ENCODE data around the gene TAF3.

Gene TAF3

GRCh38 chr10:7874864-7875263, 56.6 kb downstream of the TAF3 start:
- in situ Hi-C loops (cut with HindIII; ENCODE audit: low sequenced_read_pairs) = loop anchor here (25.0 kb wide), 1 partner anchor 1337 kb away; no protein-coding TSS in a partner anchor

- in situ Hi-C loops (cut with HindIII; ENCODE audit: low sequenced_read_pairs) = loop anchor here (25.0 kb wide), 1 partner anchor 1336 kb away; no protein-coding TSS in a partner anchor
Measured at GRCh38 chr10:7876541-7877127, 58.3 kb downstream of the TAF3 start.

- in situ Hi-C loops (cut with HindIII; ENCODE audit: low sequenced_read_pairs) = loop anchor here (25.0 kb wide), 1 partner anchor 1331 kb away; no protein-coding TSS in a partner anchor
Measured at GRCh38 chr10:7881119-7881518, 62.8 kb downstream of the TAF3 start.

GRCh38 chr10:7886056-7886455, 67.8 kb downstream of the TAF3 start:
- in situ Hi-C loops (cut with HindIII; ENCODE audit: low sequenced_read_pairs) = loop anchor here (25.0 kb wide), 1 partner anchor 1326 kb away; no protein-coding TSS in a partner anchor

GRCh38 chr10:7887174-7887816, 69.0 kb downstream of the TAF3 start:
- in situ Hi-C loops (cut with HindIII; ENCODE audit: low sequenced_read_pairs) = loop anchor here (25.0 kb wide), 1 partner anchor 1325 kb away; no protein-coding TSS in a partner anchor

- in situ Hi-C loops (cut with HindIII; ENCODE audit: low sequenced_read_pairs) = loop anchor here (10.0 to 25.0 kb wide), 2 partner anchors 145 to 1322 kb away; no protein-coding TSS in a partner anchor
Measured at GRCh38 chr10:7889947-7890542, 71.7 kb downstream of the TAF3 start.

- in situ Hi-C loops (cut with HindIII; ENCODE audit: low sequenced_read_pairs) = loop anchor here (10.0 to 25.0 kb wide), 2 partner anchors 144 to 1322 kb away; no protein-coding TSS in a partner anchor
Measured at GRCh38 chr10:7890781-7891180, 72.5 kb downstream of the TAF3 start.

GRCh38 chr10:7891634-7892033, 73.3 kb downstream of the TAF3 start:
- in situ Hi-C loops (cut with HindIII; ENCODE audit: low sequenced_read_pairs) = loop anchor here (10.0 to 25.0 kb wide), 2 partner anchors 143 to 1321 kb away; no protein-coding TSS in a partner anchor

GRCh38 chr10:7892146-7892545, 73.8 kb downstream of the TAF3 start:
- in situ Hi-C loops (cut with HindIII; ENCODE audit: low sequenced_read_pairs) = loop anchor here (10.0 to 25.0 kb wide), 2 partner anchors 143 to 1320 kb away; no protein-coding TSS in a partner anchor

- in situ Hi-C loops (cut with HindIII; ENCODE audit: low sequenced_read_pairs) = loop anchor here (10.0 to 25.0 kb wide), 2 partner anchors 139 to 1317 kb away; no protein-coding TSS in a partner anchor
Measured at GRCh38 chr10:7895699-7896090, 77.4 kb downstream of the TAF3 start.

- in situ Hi-C loops (cut with HindIII; ENCODE audit: low sequenced_read_pairs) = loop anchor here (10.0 to 25.0 kb wide), 2 partner anchors 139 to 1316 kb away; no protein-coding TSS in a partner anchor
Measured at GRCh38 chr10:7896297-7896696, 78.0 kb downstream of the TAF3 start.

- in situ Hi-C loops (cut with HindIII; ENCODE audit: low sequenced_read_pairs) = no loop called here
Measured at GRCh38 chr10:7901256-7901655, 83.0 kb downstream of the TAF3 start.

GRCh38 chr10:7902413-7902812, 84.1 kb downstream of the TAF3 start:
- in situ Hi-C loops (cut with HindIII; ENCODE audit: low sequenced_read_pairs) = no loop called here

GRCh38 chr10:7903851-7904250, 85.5 kb downstream of the TAF3 start:
- in situ Hi-C loops (cut with HindIII; ENCODE audit: low sequenced_read_pairs) = no loop called here

GRCh38 chr10:7906128-7906527, 87.8 kb downstream of the TAF3 start:
- in situ Hi-C loops (cut with HindIII; ENCODE audit: low sequenced_read_pairs) = no loop called here

GRCh38 chr10:7908541-7909210, 90.4 kb downstream of the TAF3 start:
- in situ Hi-C loops (cut with HindIII; ENCODE audit: low sequenced_read_pairs) = no loop called here

GRCh38 chr10:7913126-7913872, 95.0 kb downstream of the TAF3 start:
- in situ Hi-C loops (cut with HindIII; ENCODE audit: low sequenced_read_pairs) = no loop called here

GRCh38 chr10:7915923-7916536, 97.7 kb downstream of the TAF3 start:
- in situ Hi-C loops (cut with HindIII; ENCODE audit: low sequenced_read_pairs) = no loop called here

- in situ Hi-C loops (cut with HindIII; ENCODE audit: low sequenced_read_pairs) = no loop called here
Measured at GRCh38 chr10:7917736-7918135, 99.4 kb downstream of the TAF3 start.

GRCh38 chr10:7922707-7923106, 104.4 kb downstream of the TAF3 start:
- in situ Hi-C loops (cut with HindIII; ENCODE audit: low sequenced_read_pairs) = no loop called here

Data from endothelial cell of hepatic sinusoid (primary cell).